ENCODE data around the gene SIAH2. TPM values are rescaled to one million over a fixed set of nuclear protein-coding genes. Genes with fewer than 3 reads are reported as not detected.

Gene SIAH2
- total RNA-seq, 3 donors from 2014 or later = 136 to 146 (median 141) TPM

- H3K4me1 Mint-ChIP-seq (ENCODE audit: low read depth) = peaks cover 53% of the 10 kb centered on the region
- H3K36me3 Mint-ChIP-seq (ENCODE audit: insufficient read depth) = peaks cover 24% of the 10 kb centered on the region
- H3K27me3 Mint-ChIP-seq (ENCODE audit: low read depth) = no peaks in the 10 kb centered on the region
Measured at GRCh38 chr3:150763841-150764483, 993 bp upstream of the SIAH2 start.

GRCh38 chr3:150762662-150763121 is 277 bp downstream of the SIAH2 start:
- DNase-seq (peak; percentile 12), ATAC-seq (peak in 1 of 2 donors; percentile 0)
- Mint-ChIP-seq H3K9me3 (no peaks in the 10 kb centered on the region), H3K4me1 (ENCODE audit: low read depth) (peaks cover 59% of the 10 kb centered on the region), H3K36me3 (ENCODE audit: insufficient read depth) (peaks cover 32% of the 10 kb centered on the region), H3K4me3 (peak overlapping the region; percentile 98), H3K27me3 (ENCODE audit: low read depth) (no peaks in the 10 kb centered on the region)

More at GRCh38 chr3:150763841-150764483, 993 bp upstream of the SIAH2 start:
- DNase-seq (no peak), ATAC-seq (peak; percentile 1 to 2)
- H3K9me3 Mint-ChIP-seq = no peaks in the 10 kb centered on the region
- peak overlapping the region; percentile 91 for H3K4me3 Mint-ChIP-seq

DNA sequence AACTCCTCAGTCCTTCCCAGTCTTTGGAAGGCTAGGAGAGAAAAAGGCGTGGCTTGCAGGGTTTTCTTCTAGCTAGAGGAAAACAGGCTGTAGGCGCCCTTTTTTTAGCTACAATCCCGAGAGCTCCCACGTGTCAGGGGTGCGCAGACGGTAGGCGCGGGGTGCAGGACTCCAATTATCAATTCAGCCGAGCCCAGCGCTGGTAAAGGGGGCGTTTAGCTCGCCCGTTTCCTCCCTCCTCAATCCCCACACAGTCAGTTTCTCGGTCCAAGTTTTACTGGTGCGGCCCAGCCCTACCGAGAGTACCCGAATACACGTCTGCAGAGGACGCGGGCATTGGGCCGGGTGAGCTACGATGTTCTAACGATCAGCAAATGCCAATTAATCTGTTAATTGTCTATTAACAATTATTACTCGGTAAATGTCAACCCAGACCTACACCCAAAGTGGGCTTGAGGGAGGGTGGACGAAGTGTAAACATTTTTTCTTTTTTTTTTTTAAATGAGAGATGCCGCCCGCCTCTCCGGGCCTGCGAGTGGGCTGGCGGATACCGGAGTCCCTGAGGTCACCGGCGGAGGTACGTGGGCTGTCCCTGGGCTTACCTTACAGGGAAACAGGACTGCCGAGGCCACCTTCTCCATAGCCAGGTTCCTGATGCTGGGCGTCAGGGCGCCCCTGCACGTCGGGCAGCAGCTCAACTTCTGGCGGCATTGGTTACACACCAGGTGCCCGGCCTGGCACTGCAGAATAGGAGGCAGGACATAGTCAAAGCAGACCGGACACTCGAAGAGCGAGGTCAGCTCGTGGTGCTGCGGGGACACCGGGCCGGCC is 923 bp downstream of the SIAH2 start:
- H3K4me3 Mint-ChIP-seq = peak overlapping the region; percentile 98
- H3K4me1 Mint-ChIP-seq (ENCODE audit: low read depth) = peaks cover 59% of the 10 kb centered on the region
- no peaks in the 10 kb centered on the region for H3K27me3 Mint-ChIP-seq (ENCODE audit: low read depth)
- no peaks in the 10 kb centered on the region for H3K9me3 Mint-ChIP-seq
- ATAC-seq (no peak), DNase-seq (peak; percentile 27)
- H3K36me3 Mint-ChIP-seq (ENCODE audit: insufficient read depth) = peaks cover 37% of the 10 kb centered on the region

DNA sequence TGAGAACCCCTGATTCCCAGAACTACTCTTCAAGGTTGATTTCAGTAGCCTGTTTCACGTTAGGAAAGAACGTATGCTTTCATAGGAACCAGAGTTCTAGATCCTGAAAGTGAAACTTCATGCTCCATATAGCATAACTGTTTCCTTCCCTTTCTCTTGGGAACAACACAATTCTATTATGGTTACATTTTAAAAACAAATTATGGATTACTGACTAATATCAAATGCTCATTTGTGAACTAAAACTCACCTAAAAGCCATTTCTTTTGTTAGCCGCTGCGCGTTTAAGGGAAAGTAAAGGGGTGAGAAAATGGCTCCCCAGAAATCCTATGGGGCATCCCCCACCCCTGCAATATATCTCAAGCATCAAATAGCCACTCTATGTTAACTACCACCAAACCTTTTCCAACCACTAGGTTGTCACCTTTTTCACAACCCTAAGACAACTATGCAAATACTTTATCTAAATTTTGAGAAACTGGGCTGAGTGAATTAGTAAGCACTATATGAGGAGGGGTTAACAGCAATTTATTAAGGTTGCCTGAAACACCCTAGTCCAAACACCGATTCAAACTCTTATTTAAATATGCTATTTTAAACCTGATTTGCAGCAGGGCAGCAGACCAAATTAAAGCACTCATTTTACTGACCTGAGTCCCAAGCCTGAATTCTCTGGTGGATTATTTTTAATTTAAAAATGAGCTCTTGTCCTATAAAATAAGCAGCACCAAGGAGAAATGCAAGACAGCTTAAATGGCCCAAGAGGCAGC is 2.4 kb downstream of the SIAH2 start:
- Mint-ChIP-seq H3K4me3 (peak overlapping the region; percentile 98), H3K4me1 (ENCODE audit: low read depth) (peaks cover 59% of the 10 kb centered on the region), H3K36me3 (ENCODE audit: insufficient read depth) (peaks cover 46% of the 10 kb centered on the region), H3K27me3 (ENCODE audit: low read depth) (no peaks in the 10 kb centered on the region), H3K9me3 (no peaks in the 10 kb centered on the region)
- peak; percentile 19 to 22 for ATAC-seq
- DNase-seq = peak; percentile 30

GRCh38 chr3:150759947-150760346 is 3.0 kb downstream of the SIAH2 start:
- Mint-ChIP-seq H3K4me1 (ENCODE audit: low read depth) (peaks cover 54% of the 10 kb centered on the region), H3K4me3 (peak overlapping the region; percentile 98), H3K27me3 (ENCODE audit: low read depth) (no peaks in the 10 kb centered on the region), H3K9me3 (no peaks in the 10 kb centered on the region), H3K36me3 (ENCODE audit: insufficient read depth) (peaks cover 47% of the 10 kb centered on the region)
- ATAC-seq (no peak), DNase-seq (no peak)

DNA sequence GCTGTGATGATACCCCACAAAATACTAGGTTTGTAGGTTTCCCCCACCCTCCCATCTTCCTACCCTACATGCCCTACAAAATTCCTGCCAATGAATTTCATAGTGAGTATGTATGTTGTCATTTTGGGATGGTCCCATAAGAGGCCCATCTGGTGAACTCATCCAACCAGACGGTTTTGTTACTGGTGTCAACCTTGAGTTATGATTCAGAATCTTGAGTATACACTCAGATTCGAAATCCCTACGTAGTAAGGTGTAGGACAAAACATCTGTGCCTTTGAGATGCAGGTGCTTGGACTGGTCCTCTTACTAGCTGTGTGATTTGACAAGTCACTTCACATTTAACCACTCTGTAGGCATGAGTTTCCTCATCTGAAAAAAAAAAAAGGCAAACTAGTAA is 3.6 kb downstream of the SIAH2 start:
- DNase-seq (no peak), ATAC-seq (peak in 1 of 2 donors; percentile 1)
- peak overlapping the region; percentile 98 for H3K4me3 Mint-ChIP-seq
- H3K9me3 Mint-ChIP-seq = no peaks in the 10 kb centered on the region
- peaks cover 51% of the 10 kb centered on the region for H3K4me1 Mint-ChIP-seq (ENCODE audit: low read depth)
- no peaks in the 10 kb centered on the region for H3K27me3 Mint-ChIP-seq (ENCODE audit: low read depth)
- peaks cover 51% of the 10 kb centered on the region for H3K36me3 Mint-ChIP-seq (ENCODE audit: insufficient read depth)

GRCh38 chr3:150757768-150758167 is 5.2 kb downstream of the SIAH2 start:
- H3K4me3 Mint-ChIP-seq = peak overlapping the region; percentile 98

DNA sequence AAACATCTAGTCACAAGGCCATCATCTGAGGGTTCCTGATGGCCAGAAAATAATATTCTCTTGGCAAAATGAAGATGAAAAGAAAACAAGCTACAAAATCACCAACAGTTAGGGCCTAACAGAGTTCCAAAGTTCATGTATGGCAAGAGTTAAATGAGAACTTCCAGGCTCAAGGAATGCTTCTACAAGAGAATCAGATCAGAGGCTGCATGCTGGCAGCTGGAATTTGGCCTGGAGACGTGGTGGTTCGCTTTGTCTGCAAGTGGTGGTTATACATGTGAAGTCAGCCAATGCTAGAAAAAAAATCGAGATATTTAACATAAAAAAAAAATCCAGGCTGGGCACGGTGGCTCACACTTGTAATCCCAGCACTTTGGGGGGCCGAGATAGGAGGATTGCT is 5.6 kb downstream of the SIAH2 start:
- H3K27me3 Mint-ChIP-seq (ENCODE audit: low read depth) = no peaks in the 10 kb centered on the region
- no peak for DNase-seq
- peak overlapping the region; percentile 98 for H3K4me3 Mint-ChIP-seq
- H3K4me1 Mint-ChIP-seq (ENCODE audit: low read depth) = peaks cover 63% of the 10 kb centered on the region
- ATAC-seq = no peak
- H3K9me3 Mint-ChIP-seq = no peaks in the 10 kb centered on the region
- peaks cover 66% of the 10 kb centered on the region for H3K36me3 Mint-ChIP-seq (ENCODE audit: insufficient read depth)

More at GRCh38 chr3:150757768-150758167, 5.2 kb downstream of the SIAH2 start:
- ATAC-seq (no peak), DNase-seq (no peak)
- peaks cover 60% of the 10 kb centered on the region for H3K4me1 Mint-ChIP-seq (ENCODE audit: low read depth)
- peaks cover 63% of the 10 kb centered on the region for H3K36me3 Mint-ChIP-seq (ENCODE audit: insufficient read depth)
- no peaks in the 10 kb centered on the region for H3K27me3 Mint-ChIP-seq (ENCODE audit: low read depth)
- H3K9me3 Mint-ChIP-seq = no peaks in the 10 kb centered on the region

DNA sequence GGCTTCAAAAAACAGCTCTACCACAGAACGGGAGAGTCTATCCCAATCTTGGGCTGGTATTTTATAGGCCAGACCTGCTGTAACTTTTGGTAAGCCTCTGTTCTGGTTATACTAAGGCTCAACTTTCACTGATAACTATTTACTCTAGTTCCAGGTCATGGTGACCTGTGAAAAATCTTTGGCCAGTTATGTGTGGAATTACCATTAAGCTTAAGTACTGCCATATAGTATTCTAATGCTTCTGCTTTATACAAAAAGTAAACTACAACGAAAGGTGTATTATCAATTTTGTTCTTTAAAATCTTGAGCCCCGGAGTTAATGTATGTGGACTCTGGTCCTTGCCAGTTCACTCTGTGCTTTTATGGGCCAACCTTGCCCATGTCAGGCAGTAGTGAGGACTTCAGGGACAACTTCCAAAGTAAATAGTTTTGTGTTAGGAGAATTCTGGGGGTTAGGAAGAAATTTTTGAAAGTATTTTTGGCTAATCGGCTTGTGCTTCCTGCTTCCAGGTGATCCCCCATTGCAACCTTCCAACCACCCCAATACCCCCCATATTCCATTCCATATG is 6.4 kb downstream of the SIAH2 start:
- DNase-seq (no peak), ATAC-seq (no peak)
- H3K4me3 Mint-ChIP-seq = peak overlapping the region; percentile 46

DNA sequence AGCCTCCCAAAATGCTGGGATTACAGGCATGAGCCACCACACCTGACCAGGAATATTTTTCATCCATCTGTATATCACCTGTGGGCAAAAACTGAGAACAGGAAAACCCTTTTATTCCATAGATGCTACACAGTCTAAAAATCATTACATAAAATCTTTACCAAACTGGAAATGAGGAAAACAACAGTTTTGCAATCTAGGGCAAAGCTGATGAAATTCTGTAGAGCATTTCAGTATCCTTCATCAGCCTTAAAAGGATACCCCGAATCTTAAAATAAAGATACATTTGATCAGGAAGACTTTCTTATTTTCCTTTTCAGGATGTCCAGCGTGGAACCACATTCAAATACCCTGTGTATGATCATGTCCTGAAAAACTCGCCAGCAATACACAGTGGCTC is 7.1 kb downstream of the SIAH2 start:
- DNase-seq (no peak), ATAC-seq (no peak)
- no peaks in the 10 kb centered on the region for H3K27me3 Mint-ChIP-seq (ENCODE audit: low read depth)
- no peak overlapping the region for H3K4me3 Mint-ChIP-seq
- no peaks in the 10 kb centered on the region for H3K9me3 Mint-ChIP-seq
- H3K36me3 Mint-ChIP-seq (ENCODE audit: insufficient read depth) = peaks cover 60% of the 10 kb centered on the region
- H3K4me1 Mint-ChIP-seq (ENCODE audit: low read depth) = peaks cover 78% of the 10 kb centered on the region

More for the DNA sequence above, 6.4 kb downstream of the SIAH2 start:
- Mint-ChIP-seq H3K27me3 (ENCODE audit: low read depth) (no peaks in the 10 kb centered on the region), H3K36me3 (ENCODE audit: insufficient read depth) (peaks cover 64% of the 10 kb centered on the region), H3K4me1 (ENCODE audit: low read depth) (peaks cover 71% of the 10 kb centered on the region), H3K9me3 (no peaks in the 10 kb centered on the region)

DNA sequence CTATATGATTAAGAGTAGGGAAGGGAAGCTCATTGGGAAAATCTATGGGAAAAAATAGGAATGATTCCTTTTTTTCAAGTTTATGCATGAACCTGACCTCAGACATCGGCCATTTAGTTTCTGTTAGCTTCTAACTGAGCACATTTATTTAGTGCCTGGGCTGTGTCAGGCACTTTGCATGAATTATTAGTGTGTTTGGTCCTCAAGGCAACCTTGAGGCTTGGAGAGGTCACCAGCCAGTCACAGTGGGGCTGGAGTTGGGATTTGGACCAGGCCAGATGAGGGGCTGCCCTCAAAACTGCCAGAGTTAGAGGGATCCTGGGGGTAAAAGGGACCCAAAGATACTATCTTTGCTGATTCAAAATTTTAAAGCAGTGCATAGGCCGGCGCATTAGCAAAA is 8.1 kb downstream of the SIAH2 start:
- no peak for ATAC-seq
- Mint-ChIP-seq H3K9me3 (no peaks in the 10 kb centered on the region), H3K36me3 (ENCODE audit: insufficient read depth) (peaks cover 64% of the 10 kb centered on the region), H3K27me3 (ENCODE audit: low read depth) (no peaks in the 10 kb centered on the region), H3K4me1 (ENCODE audit: low read depth) (peaks cover 84% of the 10 kb centered on the region), H3K4me3 (no peak overlapping the region)
- DNase-seq = no peak

- Mint-ChIP-seq H3K27me3 (ENCODE audit: low read depth) (no peaks in the 10 kb centered on the region), H3K9me3 (no peaks in the 10 kb centered on the region)
- ATAC-seq = no peak
Measured at GRCh38 chr3:150751781-150752263, 11.1 kb downstream of the SIAH2 start.

GRCh38 chr3:150749255-150749654 is 13.7 kb downstream of the SIAH2 start:
- Mint-ChIP-seq H3K4me3 (no peak overlapping the region), H3K9me3 (no peaks in the 10 kb centered on the region), H3K4me1 (ENCODE audit: low read depth) (peaks cover 83% of the 10 kb centered on the region)

More at GRCh38 chr3:150751781-150752263, 11.1 kb downstream of the SIAH2 start:
- Mint-ChIP-seq H3K4me3 (no peak overlapping the region), H3K4me1 (ENCODE audit: low read depth) (peaks cover 81% of the 10 kb centered on the region), H3K36me3 (ENCODE audit: insufficient read depth) (peaks cover 45% of the 10 kb centered on the region)
- no peak for DNase-seq

DNA sequence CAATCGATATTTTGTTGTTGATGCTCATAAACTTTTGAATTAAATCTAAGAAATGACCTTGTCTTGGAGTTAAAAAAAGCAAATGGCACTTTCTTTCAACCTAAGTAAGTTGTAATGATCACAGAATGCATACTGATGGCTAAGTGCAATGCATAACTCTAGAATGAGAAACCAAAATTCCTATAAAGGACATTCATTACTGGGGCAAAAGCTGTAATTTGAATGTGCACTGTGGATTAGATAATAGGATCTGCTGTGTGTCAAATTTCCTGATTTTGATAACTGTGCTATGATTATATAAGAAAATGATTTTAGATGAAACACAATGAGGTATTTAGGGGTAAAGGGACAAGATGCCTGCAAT is 14.3 kb downstream of the SIAH2 start:
- DNase-seq = no peak
- Mint-ChIP-seq H3K4me1 (ENCODE audit: low read depth) (peaks cover 83% of the 10 kb centered on the region), H3K4me3 (no peak overlapping the region), H3K9me3 (no peaks in the 10 kb centered on the region), H3K36me3 (ENCODE audit: insufficient read depth) (peaks cover 44% of the 10 kb centered on the region), H3K27me3 (ENCODE audit: low read depth) (no peaks in the 10 kb centered on the region)
- no peak for ATAC-seq

More at GRCh38 chr3:150749255-150749654, 13.7 kb downstream of the SIAH2 start:
- no peak for DNase-seq
- Mint-ChIP-seq H3K36me3 (ENCODE audit: insufficient read depth) (peaks cover 45% of the 10 kb centered on the region), H3K27me3 (ENCODE audit: low read depth) (no peaks in the 10 kb centered on the region)
- no peak for ATAC-seq
